ENCODE data around the gene RNF149.

- TF ChIP-seq POLR2A (IDR thresholded peaks at IDR 0.05; ENCODE audit: low read depth, low read length) (no peak), CTCF (IDR thresholded peaks at IDR 0.05; ENCODE audit: extremely low read depth in 1 of 2, insufficient read depth in 1 of 2, low read depth in 1 of 2, low read length in 2 of 2) (no peak), MAX (IDR thresholded peaks at IDR 0.05; ENCODE audit: insufficient read depth, insufficient read length) (no peak), POLR2AphosphoS5 (IDR thresholded peaks at IDR 0.05; ENCODE audit: insufficient read depth, low read depth, low read length) (no peak), EZH2 (IDR thresholded peaks at IDR 0.05; ENCODE audit: borderline replicate concordance, low read depth, low read length, severe bottlenecking) (no peak)
Observed at GRCh38 chr2:101307503-101307902, 998 bp downstream of the RNF149 start.

Data from endothelial cell of umbilical vein (primary cell).